ENCODE data around the gene DNAJB11.

DNA sequence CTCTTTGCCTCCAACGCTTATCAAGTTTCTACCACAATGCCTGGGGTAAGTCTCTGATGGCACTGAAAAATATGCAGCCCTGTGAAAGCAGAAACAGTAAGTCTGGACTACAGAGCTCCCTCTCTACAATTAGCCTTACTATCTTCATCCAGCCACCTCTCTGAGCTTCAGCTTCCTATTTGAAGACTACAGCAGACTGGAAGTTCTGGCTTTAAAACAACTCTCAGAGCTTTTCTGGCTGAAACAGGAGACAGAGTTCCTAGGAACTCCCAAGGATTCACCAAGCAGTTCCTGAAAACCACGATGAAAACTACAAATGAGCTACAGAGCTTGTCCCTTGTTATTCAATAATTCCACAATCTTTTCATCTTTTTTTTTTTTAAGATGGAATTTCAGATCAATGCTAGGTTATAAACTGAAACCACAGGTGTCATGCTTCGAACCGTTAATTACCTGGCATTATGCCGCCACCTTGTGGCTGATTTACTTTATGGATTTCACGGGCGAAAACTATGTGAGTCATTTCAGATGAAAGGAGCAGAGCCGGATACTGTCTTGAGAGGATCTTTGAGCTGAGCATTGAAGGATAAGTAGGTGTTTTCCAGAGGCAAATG is 30.2 kb upstream of the DNAJB11 start:
- TF ChIP-seq, protein P1, sequence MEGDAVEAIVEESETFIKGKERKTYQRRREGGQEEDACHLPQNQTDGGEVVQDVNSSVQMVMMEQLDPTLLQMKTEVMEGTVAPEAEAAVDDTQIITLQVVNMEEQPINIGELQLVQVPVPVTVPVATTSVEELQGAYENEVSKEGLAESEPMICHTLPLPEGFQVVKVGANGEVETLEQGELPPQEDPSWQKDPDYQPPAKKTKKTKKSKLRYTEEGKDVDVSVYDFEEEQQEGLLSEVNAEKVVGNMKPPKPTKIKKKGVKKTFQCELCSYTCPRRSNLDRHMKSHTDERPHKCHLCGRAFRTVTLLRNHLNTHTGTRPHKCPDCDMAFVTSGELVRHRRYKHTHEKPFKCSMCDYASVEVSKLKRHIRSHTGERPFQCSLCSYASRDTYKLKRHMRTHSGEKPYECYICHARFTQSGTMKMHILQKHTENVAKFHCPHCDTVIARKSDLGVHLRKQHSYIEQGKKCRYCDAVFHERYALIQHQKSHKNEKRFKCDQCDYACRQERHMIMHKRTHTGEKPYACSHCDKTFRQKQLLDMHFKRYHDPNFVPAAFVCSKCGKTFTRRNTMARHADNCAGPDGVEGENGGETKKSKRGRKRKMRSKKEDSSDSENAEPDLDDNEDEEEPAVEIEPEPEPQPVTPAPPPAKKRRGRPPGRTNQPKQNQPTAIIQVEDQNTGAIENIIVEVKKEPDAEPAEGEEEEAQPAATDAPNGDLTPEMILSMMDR (conservative IDR thresholded peaks at IDR 0.05; ENCODE audit: low read length), result peak; percentile 95
- no peak for TF ChIP-seq EZH2phosphoT487 (IDR thresholded peaks at IDR 0.05; ENCODE audit: borderline replicate concordance)

All from Loucy (cell line).